Measurements from ENCODE around the gene EPB41L3. TPM values are rescaled to one million over a fixed set of nuclear protein-coding genes. Genes with fewer than 3 reads are reported as not detected.

Gene EPB41L3
- total RNA-seq, 1 experiment from 2014 or later = 16.1 TPM

DNA sequence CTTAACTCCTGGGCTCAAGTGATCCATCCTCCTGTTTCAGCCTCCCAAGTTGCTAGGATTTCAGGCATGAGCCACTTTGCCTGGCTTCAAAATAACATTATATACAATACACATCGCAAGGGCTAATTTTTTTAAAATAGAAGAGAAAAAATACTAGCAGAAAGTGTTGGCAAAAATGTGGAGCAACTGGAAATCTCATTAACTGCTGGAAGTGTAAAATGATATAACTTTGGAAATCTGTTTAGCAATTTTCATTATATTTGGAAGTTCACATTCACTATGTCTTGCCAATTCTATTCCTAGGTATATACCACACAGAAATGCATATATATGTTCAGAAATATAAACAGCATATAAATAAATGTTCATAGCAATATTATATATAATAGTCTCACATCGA is 193.2 kb downstream of the EPB41L3 start:
- H2BK20ac ChIP-seq (ENCODE audit: low read depth, low read length, poor library complexity, severe bottlenecking) = no peak overlapping the region
- H2BK12ac ChIP-seq (ENCODE audit: insufficient read length, low read depth, low read length) = no peak overlapping the region
- no peak overlapping the region for H4K8ac ChIP-seq (replicated peaks; ENCODE audit: insufficient read length, low read depth, low read length)
- H3K27me3 ChIP-seq (ENCODE audit: insufficient read depth, low read length) = no peaks in the 10 kb centered on the region
- H4K5ac ChIP-seq (ENCODE audit: insufficient read length, low read depth, low read length) = no peak overlapping the region
- H3K9me3 Mint-ChIP-seq = peaks cover 0 to 2% of the 10 kb centered on the region in 2 experiments; a peak in 2 of 5 replicates
- no peak overlapping the region for H3K9ac ChIP-seq (ENCODE audit: extremely low read depth, insufficient read length, low read length)
- H3K79me1 ChIP-seq (ENCODE audit: insufficient read depth, low read depth, low read length, poor library complexity, severe bottlenecking) = no peaks in the 10 kb centered on the region
- H2AFZ ChIP-seq (ENCODE audit: low read length) = no peak overlapping the region
- no peak overlapping the region for H2BK120ac ChIP-seq (ENCODE audit: low read depth, low read length, poor library complexity, severe bottlenecking)
- no peaks in the 10 kb centered on the region for H3K4me1 ChIP-seq (ENCODE audit: insufficient read depth, low read length)
- no peak for DNase-seq
- no peak overlapping the region for H3K4me2 ChIP-seq (ENCODE audit: insufficient read depth, insufficient read length, low read length)
- TF ChIP-seq, protein P1, sequence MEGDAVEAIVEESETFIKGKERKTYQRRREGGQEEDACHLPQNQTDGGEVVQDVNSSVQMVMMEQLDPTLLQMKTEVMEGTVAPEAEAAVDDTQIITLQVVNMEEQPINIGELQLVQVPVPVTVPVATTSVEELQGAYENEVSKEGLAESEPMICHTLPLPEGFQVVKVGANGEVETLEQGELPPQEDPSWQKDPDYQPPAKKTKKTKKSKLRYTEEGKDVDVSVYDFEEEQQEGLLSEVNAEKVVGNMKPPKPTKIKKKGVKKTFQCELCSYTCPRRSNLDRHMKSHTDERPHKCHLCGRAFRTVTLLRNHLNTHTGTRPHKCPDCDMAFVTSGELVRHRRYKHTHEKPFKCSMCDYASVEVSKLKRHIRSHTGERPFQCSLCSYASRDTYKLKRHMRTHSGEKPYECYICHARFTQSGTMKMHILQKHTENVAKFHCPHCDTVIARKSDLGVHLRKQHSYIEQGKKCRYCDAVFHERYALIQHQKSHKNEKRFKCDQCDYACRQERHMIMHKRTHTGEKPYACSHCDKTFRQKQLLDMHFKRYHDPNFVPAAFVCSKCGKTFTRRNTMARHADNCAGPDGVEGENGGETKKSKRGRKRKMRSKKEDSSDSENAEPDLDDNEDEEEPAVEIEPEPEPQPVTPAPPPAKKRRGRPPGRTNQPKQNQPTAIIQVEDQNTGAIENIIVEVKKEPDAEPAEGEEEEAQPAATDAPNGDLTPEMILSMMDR (conservative IDR thresholded peaks at IDR 0.05) = no peak
- no peaks in the 10 kb centered on the region for H3K79me2 ChIP-seq (ENCODE audit: insufficient read depth, low read length)
- no peak overlapping the region for H3K4ac ChIP-seq (ENCODE audit: low read depth, low read length)
- H3K4me3 Mint-ChIP-seq = no peak overlapping the region
- no peak overlapping the region for H2BK5ac ChIP-seq (ENCODE audit: insufficient read length, low read length)
- H3T11ph ChIP-seq (ENCODE audit: low read length) = no peak overlapping the region
- no peaks in the 10 kb centered on the region for H3K36me3 Mint-ChIP-seq (ENCODE audit: insufficient read depth in 1 of 3, low read depth in 3 of 3)
- H3K27ac Mint-ChIP-seq = no peak overlapping the region
- no peak overlapping the region for H4K91ac ChIP-seq (ENCODE audit: insufficient read length, low read depth, low read length)
- H3K9me3 ChIP-seq (ENCODE audit: control insufficient read depth, low read depth, low read length) = no peaks in the 10 kb centered on the region
- no peak overlapping the region for H3K23ac ChIP-seq (ENCODE audit: insufficient read length, low read depth, low read length)
- no peak overlapping the region for H2AK5ac ChIP-seq (ENCODE audit: insufficient read length, low read length)
- H4K20me1 ChIP-seq (ENCODE audit: control insufficient read depth, insufficient read depth, insufficient read length) = no peaks in the 10 kb centered on the region
- peaks cover 0 to 8% of the 10 kb centered on the region in 2 experiments; a peak in 2 of 4 replicates for H3K4me1 Mint-ChIP-seq
- no peak overlapping the region for H3K14ac ChIP-seq (ENCODE audit: insufficient read depth, low read length)
- no peak overlapping the region for H3K18ac ChIP-seq (ENCODE audit: insufficient read length, low read depth, low read length)
- H3K56ac ChIP-seq (ENCODE audit: insufficient read length, low read depth, low read length) = no peak overlapping the region
- H3K23me2 ChIP-seq (ENCODE audit: insufficient read length, low read depth, low read length, poor library complexity, severe bottlenecking) = no peaks in the 10 kb centered on the region
- H3K27me3 Mint-ChIP-seq (ENCODE audit: low read depth) = no peaks in the 10 kb centered on the region; the same call in 1 of the 2 replicates
- no CpG with 5 or more reads among the region's 2 CpGs for WGBS (ENCODE audit: extremely low coverage, insufficient read length, low lambda C conversion rate)
- no peak overlapping the region for H3K27ac ChIP-seq (ENCODE audit: insufficient read length, low read depth, low read length)
- H2BK15ac ChIP-seq (ENCODE audit: low read depth, low read length) = no peak overlapping the region

Other genes starting within 250 kb of the EPB41L3 start
- gene ZBTB14, start 248.3 kb downstream of the EPB41L3 start, total RNA-seq (2021) = 14.5 and 15.5 TPM in 2 replicates

Measured in H9 (cell line).